Loucy (cell line): ENCODE measurements around the gene ARHGEF39.

Source experiments
- CTCF ChIP-seq: fragments of 200-600 bp; sonication (generic); conservative IDR thresholded peaks from 2 replicates; pipeline ENCODE4 v1.5.1; 2014; ENCODE audit warnings: mild to moderate bottlenecking, antibody characterized with exemption, low read length
- EZH2phosphoT487 ChIP-seq: fragments of 200-600 bp; IDR thresholded peaks from 2 replicates; pipeline ENCODE4 v1.6.1; 2018; ENCODE audit warnings: antibody characterized with exemption, mild to moderate bottlenecking, moderate library complexity, borderline replicate concordance

- no peak for TF ChIP-seq CTCF
- no peak for TF ChIP-seq EZH2phosphoT487
Observed at GRCh38 chr9:35712762-35713400, 47.9 kb upstream of the ARHGEF39 start.
